Loucy (cell line): Measurements from ENCODE around the gene RHD.
"Not testable (repeated sequence)": the region's sequence is repeated elsewhere in the genome, so short reads cannot be mapped to it uniquely, and the experiment has no call there.

Source experiments
- H2AFZ ChIP-seq: fragments of 200-600 bp; sonication (generic); 2 replicates; pipeline ENCODE4 v1.6.0; 2016; ENCODE audit warnings: antibody characterized with exemption, mild to moderate bottlenecking, low read length, moderate library complexity
- H3F3A ChIP-seq: fragments of 200-600 bp; 2 replicates; pipeline ENCODE4 v1.6.0; 2016; ENCODE audit warnings: antibody characterized with exemption, low read depth, mild to moderate bottlenecking
- H3K27me3 ChIP-seq: fragments of 200-600 bp; sonication (generic); 2 replicates; pipeline ENCODE4 v1.6.1; 2014; ENCODE audit warnings: low read length, mild to moderate bottlenecking; ENCODE audit not compliant: insufficient read depth, poor library complexity, severe bottlenecking
- H3K36me3 ChIP-seq: fragments of 200-600 bp; sonication (generic); 2 replicates; pipeline ENCODE4 v1.6.1; 2016; ENCODE audit warnings: low read length; ENCODE audit not compliant: insufficient read depth
- H3K4me1 ChIP-seq: fragments of 200-600 bp; sonication (generic); 2 replicates; pipeline ENCODE4 v1.5.1; 2014; ENCODE audit warnings: low read length, mild to moderate bottlenecking; ENCODE audit not compliant: insufficient read depth, poor library complexity, severe bottlenecking
- H3K4me2 ChIP-seq: fragments of 200-600 bp; sonication (generic); 2 replicates; pipeline ENCODE4 v1.6.0; 2014; ENCODE audit warnings: antibody characterized with exemption, low read length, low read depth, mild to moderate bottlenecking; ENCODE audit not compliant: poor library complexity, severe bottlenecking
- H3K4me3 ChIP-seq: fragments of 200-600 bp; sonication (generic); 2 replicates; pipeline ENCODE4 v1.5.1; 2014; ENCODE audit warnings: low read length, mild to moderate bottlenecking, mixed read lengths; ENCODE audit not compliant: poor library complexity, severe bottlenecking
- H3K79me2 ChIP-seq: fragments of 200-600 bp; sonication (generic); 2 replicates; pipeline ENCODE4 v1.6.1; 2014; ENCODE audit warnings: low read length; ENCODE audit not compliant: insufficient read depth
- H3K9ac ChIP-seq: fragments of 200-600 bp; sonication (generic); 2 replicates; pipeline ENCODE4 v1.6.0; 2014; ENCODE audit warnings: mild to moderate bottlenecking, low read depth, low read length, moderate library complexity; ENCODE audit not compliant: poor library complexity, severe bottlenecking
- H3K9me2 ChIP-seq: fragments of 200-600 bp; sonication (generic); replicated peaks from 2 replicates; pipeline ENCODE4 v1.6.1; 2016; ENCODE audit warnings: low read depth, low read length, mixed read lengths
- H3K9me3 ChIP-seq: fragments of 200-600 bp; sonication (generic); 2 replicates; pipeline ENCODE4 v1.6.1; 2014; ENCODE audit warnings: mild to moderate bottlenecking, antibody characterized with exemption, low read length, low read depth; ENCODE audit not compliant: insufficient read depth
- H4K20me1 ChIP-seq: fragments of 200-600 bp; sonication (generic); 2 replicates; pipeline ENCODE4 v1.6.0; 2014; ENCODE audit warnings: antibody characterized with exemption, low read length, mild to moderate bottlenecking; ENCODE audit not compliant: insufficient read depth, poor library complexity, severe bottlenecking
- EZH2phosphoT487 ChIP-seq: fragments of 200-600 bp; IDR thresholded peaks from 2 replicates; pipeline ENCODE4 v1.6.1; 2018; ENCODE audit warnings: antibody characterized with exemption, mild to moderate bottlenecking, moderate library complexity, borderline replicate concordance
- TF ChIP-seq, protein P1 (sequence below): fragments of 200-600 bp; sonication (generic); conservative IDR thresholded peaks from 2 replicates; pipeline ENCODE4 v1.5.1; 2014; ENCODE audit warnings: mild to moderate bottlenecking, antibody characterized with exemption, low read length

Gene RHD

DNA sequence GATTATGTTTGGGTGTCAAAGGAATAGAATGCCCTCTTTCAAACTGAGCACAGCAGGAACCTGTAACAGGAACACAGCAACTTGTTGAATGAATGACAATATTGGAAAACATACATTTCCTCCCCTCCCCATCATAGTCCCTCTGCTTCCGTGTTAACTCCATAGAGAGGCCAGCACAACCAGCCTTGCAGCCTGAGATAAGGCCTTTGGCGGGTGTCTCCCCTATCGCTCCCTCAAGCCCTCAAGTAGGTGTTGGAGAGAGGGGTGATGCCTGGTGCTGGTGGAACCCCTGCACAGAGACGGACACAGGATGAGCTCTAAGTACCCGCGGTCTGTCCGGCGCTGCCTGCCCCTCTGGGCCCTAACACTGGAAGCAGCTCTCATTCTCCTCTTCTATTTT is at the start of gene RHD:
Gene RHD (plus strand): TSS at position 272 of the 400 bp plus-strand sequence. CDS start 39 bp downstream, at position 311.
- not testable (repeated sequence) for H4K20me1 ChIP-seq, H3F3A ChIP-seq, H3K9me2 ChIP-seq, H3K36me3 ChIP-seq, H3K4me3 ChIP-seq, H3K9ac ChIP-seq, H3K4me1 ChIP-seq, H3K9me3 ChIP-seq, H3K79me2 ChIP-seq, H2AFZ ChIP-seq, H3K27me3 ChIP-seq, H3K4me2 ChIP-seq

DNA sequence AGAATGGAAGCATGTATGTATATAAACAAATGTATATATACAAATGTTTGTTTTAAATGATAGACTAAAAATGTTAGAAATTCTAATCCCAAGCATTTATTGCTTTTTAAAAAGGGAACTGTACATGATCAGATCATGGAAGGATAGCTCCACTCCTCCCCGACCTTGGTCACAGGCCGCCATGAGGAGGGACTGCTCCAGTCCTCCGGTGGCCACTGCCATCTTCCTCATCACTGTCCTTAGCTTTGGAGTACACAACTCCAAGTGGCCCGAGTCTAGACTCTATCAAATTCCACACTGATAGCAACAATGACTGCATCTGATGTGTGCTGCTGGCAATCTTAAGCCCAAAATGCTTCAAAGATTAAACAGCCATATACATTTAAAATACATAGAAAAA is 49.7 kb upstream of the RHD start:
- no peak overlapping the region for H3K4me2 ChIP-seq
- no peaks in the 10 kb centered on the region for H3K9me2 ChIP-seq
- TF ChIP-seq, protein P1, sequence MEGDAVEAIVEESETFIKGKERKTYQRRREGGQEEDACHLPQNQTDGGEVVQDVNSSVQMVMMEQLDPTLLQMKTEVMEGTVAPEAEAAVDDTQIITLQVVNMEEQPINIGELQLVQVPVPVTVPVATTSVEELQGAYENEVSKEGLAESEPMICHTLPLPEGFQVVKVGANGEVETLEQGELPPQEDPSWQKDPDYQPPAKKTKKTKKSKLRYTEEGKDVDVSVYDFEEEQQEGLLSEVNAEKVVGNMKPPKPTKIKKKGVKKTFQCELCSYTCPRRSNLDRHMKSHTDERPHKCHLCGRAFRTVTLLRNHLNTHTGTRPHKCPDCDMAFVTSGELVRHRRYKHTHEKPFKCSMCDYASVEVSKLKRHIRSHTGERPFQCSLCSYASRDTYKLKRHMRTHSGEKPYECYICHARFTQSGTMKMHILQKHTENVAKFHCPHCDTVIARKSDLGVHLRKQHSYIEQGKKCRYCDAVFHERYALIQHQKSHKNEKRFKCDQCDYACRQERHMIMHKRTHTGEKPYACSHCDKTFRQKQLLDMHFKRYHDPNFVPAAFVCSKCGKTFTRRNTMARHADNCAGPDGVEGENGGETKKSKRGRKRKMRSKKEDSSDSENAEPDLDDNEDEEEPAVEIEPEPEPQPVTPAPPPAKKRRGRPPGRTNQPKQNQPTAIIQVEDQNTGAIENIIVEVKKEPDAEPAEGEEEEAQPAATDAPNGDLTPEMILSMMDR: no peak
- TF ChIP-seq EZH2phosphoT487: no peak
- H4K20me1 ChIP-seq: no peaks in the 10 kb centered on the region
- peaks cover 3% of the 10 kb centered on the region; the same call in 1 of the 2 replicates for H3F3A ChIP-seq
- no peaks in the 10 kb centered on the region for H3K27me3 ChIP-seq
- H3K9ac ChIP-seq: no peak overlapping the region
- no peak overlapping the region for H3K4me3 ChIP-seq
- no peaks in the 10 kb centered on the region for H3K4me1 ChIP-seq
- peaks cover 55% of the 10 kb centered on the region for H3K36me3 ChIP-seq
- H2AFZ ChIP-seq: no peak overlapping the region
- H3K9me3 ChIP-seq: no peaks in the 10 kb centered on the region
- H3K79me2 ChIP-seq: no peaks in the 10 kb centered on the region; the same call in 1 of the 2 replicates

GRCh38 chr1:25223471-25223870 is 48.8 kb upstream of the RHD start:
- H3K36me3 ChIP-seq: peaks cover 61% of the 10 kb centered on the region
- H3K9ac ChIP-seq: no peak overlapping the region
- no peaks in the 10 kb centered on the region for H3K9me2 ChIP-seq
- no peak overlapping the region for H3K4me2 ChIP-seq
- no peaks in the 10 kb centered on the region for H3K4me1 ChIP-seq
- TF ChIP-seq, protein P1: no peak
- no peak for TF ChIP-seq EZH2phosphoT487
- H2AFZ ChIP-seq: no peak overlapping the region
- H3F3A ChIP-seq: peaks cover 3% of the 10 kb centered on the region; the same call in 1 of the 2 replicates
- no peaks in the 10 kb centered on the region for H3K27me3 ChIP-seq
- no peak overlapping the region for H3K4me3 ChIP-seq
- H3K9me3 ChIP-seq: no peaks in the 10 kb centered on the region
- no peaks in the 10 kb centered on the region for H4K20me1 ChIP-seq
- no peaks in the 10 kb centered on the region; the same call in 1 of the 2 replicates for H3K79me2 ChIP-seq
